Stimulated activated CD4-positive, alpha-beta T cell treated with anti-CD3 and anti-CD28 coated beads, Interleukin-4, amount 100 ng/mL, for 1 hour (primary cell): ENCODE measurements around the gene CTTNBP2NL.
"Not testable (repeated sequence)": the region's sequence is repeated elsewhere in the genome, so short reads cannot be mapped to it uniquely, and the experiment has no call there.

Experiments used
- DNase-seq: peaks from one replicate; pipeline ENCODE4 v3.0.0-alpha.2; 2020

The CTTNBP2NL gene

DNA sequence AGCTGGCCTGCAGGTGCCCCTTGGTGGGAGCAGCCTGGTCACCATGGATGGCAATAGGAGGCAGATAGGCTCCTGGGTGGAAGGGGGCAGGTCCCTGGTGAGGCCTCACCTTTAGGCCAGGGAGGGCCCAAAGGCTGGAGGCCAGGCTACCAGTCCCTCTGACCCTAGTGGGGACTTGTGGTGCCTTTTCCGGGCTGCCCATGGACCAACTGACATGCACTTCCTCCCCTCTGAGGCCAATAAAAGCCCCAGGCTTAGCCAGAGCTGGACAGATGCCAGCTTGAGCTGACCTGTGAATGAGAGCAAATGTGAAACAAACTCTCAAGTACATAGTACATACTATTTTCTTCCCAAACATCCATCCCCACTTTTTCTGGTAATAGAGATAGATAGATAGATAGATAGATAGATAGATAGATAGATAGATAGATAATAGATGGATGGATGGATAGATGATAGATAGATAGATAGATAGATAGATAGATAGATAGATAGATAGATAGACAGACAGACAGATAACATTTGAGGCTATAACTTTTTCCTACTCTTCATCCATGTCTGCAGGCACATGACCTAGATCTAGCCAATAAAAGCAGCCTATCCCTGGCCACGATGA lies 9.2 kb upstream of the CTTNBP2NL start:
- no peak for DNase-seq

DNA sequence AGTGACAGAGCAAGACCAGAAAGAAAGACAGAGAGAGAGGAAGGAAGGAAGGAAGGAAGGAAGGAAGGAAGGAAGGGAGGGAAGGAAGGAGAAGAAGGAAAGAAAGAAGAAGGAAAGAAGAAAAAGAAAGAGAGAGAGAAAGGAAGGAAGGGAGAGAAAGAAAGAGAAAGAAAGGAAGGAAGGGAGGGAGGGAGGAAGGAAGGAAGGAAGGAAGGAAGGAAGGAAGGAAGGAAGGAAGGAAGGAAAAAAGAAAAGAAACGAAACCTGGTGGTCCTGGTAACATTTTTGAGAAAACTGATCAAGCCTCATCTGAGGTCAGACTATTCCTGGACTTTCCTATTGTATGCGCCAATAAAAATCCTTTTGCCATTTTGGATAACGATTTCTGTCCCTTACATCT lies 8.2 kb upstream of the CTTNBP2NL start:
- no peak for DNase-seq

DNA sequence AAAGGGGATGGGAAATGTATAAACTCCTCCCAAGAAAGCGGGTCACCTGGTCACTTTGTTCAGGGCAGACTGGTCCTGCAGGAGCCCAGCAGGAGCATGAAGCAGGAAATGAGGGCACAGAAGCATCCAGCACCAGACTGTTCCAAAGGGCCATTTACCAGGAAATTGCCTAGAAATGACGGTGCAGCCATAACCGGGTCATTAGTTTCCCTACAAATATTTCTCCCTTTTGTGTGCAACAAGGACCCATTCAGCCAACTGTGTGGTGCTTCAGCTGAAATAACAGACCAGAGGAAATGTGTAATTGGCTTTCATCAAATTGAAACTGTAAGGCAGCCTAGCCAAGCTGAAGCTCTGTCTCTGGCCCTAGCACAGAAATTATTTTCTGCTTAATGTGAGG lies 7.6 kb upstream of the CTTNBP2NL start:
- no peak for DNase-seq

DNA sequence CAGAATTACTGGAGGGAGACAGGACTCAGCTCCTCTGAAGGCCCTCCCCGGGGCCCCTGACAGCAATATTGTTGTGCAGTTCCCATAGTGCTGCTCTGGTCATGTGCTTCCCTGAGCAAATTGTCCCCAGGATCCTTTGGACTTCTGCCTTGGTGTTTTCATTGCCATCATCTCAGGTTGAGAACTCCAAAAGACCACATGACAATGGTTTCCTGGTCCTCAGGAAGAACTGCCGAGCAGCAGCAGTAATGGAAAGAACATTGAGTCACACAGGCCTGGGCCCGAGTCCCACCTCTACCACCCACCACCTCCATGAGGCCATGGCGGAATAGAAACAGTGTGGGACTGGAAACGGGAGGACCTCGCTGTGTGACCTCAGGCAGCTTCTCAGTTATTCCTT lies 6.3 kb upstream of the CTTNBP2NL start:
- DNase-seq, result no peak

DNA sequence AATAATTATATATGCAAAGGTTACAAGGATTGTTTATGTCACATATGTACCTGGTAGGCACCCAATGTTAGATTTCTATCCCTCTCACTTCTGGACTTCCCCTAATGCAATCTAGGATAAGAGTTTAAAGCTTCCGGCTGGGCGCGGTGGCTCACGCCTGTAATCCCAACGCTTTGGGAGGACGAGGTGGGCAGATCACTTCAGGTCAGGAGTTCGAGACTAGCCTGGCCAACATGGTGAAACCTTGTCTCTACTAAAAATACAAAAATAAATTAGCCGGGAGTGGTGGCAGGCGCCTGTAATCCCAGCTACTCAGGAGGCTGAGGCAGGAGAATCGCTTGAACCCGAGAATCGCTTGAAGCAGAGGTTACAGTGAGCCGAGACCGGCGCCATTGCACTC lies 5.7 kb upstream of the CTTNBP2NL start:
- not testable (repeated sequence) for DNase-seq

DNA sequence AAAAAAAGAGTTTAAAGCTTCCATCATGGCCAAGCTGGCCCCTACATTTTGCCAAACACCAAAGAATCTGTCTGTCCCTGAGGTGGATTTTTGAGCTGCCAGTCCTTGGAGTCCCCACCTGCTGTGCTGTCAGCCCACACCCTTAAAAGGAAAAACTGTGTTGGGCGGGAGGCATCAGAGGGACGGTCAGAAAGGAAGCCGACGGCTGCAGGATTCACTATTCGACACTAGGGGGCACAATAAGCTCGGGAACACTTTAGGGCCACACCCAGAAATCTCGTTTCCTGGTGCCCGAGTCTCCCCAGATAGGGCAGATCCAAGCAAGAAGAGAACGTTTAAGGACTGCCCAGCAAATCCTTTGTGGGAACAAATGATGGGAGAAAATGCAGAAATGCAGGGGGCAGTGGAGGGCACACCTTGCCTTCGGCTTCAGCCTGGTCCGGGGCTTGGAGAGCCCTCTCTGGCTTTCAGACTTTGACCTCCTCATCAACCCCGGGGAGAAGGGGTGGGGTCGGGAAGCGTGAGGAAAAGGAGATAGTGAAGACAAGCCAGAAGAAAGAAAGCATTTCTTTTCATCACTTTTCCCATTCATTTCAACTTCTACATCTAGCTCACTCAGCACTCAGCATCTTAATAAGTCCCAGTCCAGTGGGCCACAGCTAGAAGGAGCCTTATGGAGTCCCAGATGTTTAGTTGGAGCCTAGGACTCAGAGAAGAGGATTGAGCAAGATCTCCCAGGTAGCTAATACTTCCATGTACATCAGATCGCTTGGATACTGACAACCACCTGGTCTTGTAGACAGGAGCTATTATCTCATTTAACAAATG lies 5.0 kb upstream of the CTTNBP2NL start:
- peak; percentile 67 for DNase-seq

DNA sequence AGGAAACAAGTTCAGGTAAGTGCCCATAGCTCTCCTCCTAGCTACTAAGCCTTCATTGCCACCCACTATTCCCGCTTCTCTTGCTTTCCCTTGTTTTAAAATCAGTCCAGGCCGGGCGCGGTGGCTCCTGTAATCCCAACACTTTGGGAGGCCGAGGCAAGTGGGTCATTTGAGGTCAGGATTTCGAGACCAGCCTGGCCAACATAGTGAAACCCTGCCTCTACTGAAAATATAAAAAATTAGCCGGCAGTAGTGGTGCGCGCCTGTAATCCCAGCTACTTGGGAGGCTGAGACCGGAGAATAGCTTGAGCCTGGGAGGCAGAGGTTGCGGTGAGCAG lies 4.4 kb upstream of the CTTNBP2NL start:
- no peak for DNase-seq

DNA sequence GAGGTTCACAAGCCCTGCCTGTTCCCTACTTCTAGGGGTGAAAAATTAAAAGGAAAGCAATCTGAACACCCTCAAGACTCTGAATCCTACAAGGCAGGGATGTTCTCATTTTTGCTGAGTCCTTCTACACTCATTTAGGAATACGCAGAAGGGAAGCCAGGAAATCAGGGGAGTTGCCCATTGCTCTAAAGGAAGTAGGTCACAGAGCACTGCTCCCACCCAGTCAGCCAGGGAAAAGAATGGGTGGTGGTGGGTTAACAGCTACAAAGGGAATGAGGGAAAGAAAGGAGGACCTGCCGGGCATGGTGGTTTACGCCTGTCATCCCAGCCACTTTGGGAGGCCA lies 2.4 kb upstream of the CTTNBP2NL start:
- no peak for DNase-seq

DNA sequence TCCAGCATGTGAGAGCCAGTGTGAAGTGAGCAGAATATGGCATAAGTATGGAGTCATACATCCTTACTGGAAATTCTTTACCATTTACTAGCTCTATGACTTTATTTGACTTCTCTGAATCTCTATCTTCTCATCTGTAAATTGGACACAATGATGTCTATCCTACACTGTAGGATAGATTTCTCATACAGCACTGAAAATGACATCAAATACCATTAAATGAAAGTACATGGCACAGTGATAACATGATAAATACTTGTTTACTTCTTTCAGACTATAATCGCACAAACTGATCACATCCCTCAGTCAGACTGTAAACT lies 1.3 kb upstream of the CTTNBP2NL start:
- DNase-seq, result no peak

DNA sequence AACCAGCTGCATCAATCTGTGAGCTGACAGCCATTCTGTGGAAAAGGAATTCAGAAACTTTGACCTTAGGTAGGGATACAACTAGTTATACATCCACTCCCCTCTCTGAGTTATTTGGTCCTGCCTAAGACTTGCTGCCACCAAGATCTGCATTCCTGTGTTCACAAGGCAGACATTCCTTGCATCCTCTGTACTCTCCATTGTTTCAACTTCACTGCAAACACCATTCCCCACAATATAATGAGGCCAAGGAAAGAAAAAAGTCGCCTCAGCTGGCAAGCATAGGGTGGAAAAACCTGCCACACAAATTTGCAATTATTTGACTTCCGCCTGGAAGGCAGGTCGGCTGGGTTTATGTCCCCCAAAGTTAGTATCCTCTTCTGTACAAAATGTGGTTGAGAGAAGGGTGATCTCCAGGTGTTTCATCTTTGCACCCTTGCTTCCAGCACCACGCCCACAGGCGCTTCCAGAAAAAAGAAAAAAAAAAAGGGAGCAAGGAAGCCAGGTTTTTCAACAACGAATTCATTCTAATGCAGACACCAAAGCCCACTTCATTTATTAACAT lies 676 bp upstream of the CTTNBP2NL start:
- no peak for DNase-seq

DNA sequence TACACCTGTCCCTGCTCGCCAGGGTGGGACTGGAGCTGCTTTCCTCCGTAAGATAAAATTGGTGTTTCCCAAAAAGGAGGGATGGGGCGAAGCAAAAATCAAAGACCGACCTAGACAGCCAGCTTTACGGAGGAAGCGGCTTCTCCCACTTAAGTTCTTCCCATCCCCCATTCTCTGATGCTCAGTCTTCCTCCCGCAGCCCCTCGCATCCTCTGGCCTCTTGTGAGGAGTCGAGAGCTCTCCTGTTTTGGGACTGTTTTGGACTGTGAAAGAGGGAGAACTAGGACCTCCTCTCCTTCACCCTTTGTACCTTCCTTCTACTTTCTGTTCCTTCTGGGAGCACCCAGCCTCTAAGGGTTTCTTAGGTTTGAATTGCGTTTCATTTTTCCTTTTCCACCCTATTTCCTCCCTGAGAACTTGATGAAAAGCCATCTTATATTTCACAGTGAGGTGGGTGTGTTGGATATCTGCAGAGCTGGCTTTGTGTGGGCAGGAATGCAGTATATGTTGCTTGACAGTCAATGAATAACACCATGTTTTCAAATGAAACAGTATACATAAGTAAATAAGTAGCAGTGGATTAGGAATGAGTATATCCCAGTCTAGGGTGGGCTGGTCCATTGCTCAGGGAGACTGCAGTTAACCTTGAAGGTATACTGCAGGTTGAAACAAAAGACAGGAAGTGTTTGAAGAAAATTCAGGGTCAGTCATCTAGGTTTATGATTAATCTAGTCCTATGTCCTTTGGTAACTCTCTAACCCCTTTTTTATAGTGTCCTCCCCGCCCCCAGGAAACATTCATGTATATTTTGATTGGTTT lies 848 bp downstream of the CTTNBP2NL start:
- no peak for DNase-seq

DNA sequence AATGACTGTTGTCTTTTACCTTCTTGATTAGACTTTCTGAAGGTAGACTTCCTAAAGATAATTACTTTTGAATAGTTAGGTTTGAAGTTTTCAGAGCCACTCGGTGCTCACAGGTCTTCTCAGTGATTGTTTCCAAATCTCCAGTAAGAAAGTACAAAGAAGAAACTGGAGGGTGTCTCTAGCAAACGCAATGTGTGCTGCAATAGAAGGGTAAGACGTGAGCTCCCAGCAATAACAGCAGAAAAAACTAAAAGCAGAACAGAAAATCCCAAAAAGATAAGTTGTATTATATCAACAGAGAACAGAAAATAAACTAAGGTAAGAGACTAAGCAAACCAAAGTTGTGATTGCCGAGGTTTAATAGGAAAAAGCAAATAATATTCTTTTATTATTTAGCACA lies 1.8 kb downstream of the CTTNBP2NL start:
- DNase-seq, result no peak

DNA sequence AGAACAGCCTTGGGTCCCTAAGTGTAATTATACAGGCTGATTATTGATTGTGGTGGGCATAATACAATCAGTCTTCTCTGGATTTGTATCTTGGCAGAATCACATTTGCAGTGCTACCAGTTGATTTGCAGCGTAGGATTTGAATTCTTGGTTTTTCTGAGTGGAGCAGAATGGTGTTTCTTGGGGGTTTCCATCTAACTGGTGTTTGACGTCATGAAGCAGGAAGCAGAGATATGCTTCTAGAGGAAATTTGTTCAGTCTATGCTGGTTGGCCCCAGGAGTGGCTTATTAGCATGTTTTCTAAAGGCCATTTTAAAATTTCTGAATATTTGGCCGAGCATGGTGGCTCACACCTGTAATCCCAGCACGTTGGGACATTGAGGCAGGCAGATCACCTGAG lies 3.4 kb downstream of the CTTNBP2NL start:
- DNase-seq, result no peak

DNA sequence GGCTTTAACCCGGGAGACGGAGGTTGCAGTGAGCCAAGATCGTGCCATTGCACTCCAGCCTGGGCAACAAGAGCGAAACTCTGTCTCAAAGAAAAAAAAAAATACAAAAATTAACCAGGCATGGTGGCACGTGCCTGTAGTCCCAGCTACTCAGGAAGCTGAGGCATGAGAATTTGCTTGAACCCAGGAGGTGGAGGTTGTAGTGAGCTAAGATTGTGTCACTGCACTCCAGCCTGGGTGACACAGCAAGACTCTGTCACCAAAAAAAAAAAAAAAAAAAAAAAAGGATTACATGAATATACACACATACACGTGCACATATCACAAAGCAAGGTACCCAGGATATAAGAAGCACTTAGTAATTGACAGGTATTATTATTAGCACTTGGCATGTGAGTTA lies 4.7 kb downstream of the CTTNBP2NL start:
- DNase-seq, result not testable (repeated sequence)

DNA sequence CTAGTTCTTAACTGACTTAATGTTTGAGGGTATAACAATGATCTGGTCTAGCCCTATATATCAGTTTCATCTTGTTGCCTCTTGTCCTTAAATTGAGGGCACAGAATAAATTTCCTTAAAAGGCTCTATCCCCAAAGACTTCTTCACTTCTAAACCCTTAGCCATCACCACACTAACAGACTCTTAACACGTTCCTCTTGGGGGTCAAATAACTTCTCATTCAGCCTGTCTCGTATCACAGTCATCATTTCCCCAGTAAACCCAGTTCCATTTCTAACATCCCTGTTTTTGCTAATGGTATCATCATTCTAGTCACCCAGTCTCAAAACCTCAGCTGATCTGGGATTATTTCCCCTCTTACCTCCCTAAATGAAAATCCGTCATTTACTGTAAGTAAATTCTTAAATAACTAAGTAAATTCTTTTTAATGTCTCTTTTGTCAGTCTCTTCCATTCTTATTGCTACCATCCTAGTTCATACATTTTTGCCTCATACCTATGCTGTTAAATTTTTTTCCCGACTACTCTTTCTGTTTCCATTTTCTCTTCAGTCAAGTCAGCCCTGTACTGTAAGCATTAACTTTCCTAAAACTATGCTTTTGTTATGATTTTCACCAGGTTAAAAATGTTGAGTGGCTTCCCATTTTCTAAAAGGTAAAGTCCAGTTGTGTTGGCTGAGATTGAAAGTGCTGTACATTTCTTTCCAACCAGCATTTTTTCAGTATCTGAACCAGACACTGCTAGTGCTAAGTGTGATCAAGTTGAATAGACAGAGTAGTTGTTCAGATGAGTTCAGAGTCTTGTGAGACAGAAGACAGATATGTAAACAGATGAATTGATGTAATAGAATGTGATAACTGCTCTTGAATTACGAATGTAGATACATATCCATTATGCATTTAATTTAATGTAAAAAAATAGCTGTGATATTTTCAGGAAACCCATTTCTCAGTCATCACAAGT lies 6.9 kb downstream of the CTTNBP2NL start:
- DNase-seq, result no peak

DNA sequence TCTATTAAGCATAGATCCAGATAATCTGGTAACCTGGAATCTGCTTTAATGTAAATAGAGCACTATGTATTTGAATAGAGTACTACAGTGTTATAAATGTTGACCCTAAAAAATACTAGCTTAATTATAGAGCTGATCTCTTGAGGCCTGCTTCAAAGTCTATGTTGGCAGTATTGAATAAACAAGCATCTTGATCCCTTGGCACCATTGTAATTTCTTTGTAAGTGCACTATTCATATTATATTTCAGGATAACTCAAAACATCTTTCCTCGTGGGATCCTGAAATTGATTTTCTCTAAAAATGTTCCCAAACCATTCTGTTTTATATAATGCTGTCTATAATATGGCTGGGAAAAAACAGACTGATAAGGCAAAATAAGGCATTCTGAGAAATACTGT lies 10.8 kb downstream of the CTTNBP2NL start:
- DNase-seq, result no peak

DNA sequence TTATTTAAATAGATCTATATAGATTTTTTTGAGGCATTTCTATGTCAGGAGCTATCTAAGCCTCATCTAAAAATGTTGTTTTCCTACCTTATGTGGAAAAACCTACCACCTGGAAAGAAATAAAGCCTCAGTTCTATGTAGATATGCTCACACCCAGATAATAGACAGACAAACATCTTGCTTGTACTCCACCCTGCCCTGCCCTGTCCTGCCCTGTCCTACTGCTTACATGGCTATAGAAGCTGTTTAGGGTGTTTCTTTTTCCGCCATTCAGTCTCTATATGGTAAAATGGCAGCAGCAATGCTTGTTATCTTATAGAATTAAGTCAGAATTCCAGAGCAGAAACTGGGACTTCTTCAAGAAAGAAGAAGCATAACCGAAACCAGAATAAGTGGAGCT lies 13.4 kb downstream of the CTTNBP2NL start:
- DNase-seq, result no peak

DNA sequence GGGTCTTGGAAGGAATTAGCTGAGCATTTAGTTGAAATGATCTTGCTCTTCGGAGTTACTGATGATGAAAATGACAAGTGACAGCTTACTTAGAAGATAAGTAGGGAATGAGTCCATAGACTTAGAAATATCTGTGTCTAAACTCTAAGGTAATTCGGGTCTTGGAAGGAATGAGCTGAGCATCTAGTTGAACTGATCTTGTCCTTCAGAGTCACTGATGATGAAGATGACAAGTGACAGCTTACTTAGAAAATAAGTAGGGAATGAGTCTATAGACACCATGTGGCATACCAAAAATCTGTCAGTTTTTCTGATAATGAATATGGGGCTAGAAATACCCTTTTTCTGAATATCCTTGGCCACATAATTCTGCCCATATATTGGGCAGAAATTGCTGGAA lies 14.7 kb downstream of the CTTNBP2NL start:
- no peak for DNase-seq

DNA sequence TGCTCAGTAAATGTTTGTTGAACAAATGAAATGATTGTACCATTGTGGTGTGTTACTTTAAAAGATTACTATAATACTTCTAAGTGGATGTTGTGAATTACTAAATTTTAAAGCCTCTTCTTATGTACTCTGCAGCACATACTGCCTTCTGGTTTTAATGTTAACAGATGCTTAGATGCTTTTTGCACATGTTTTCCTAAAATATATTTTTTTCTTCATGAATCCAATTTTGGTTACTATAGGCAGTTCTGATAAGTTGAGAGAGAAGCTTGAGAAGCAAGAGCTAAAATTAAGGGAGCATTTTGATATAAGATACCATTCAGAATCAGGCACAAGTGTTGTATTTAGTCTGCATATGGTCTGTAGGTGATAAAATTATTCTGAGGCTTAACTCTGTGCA lies 21.3 kb downstream of the CTTNBP2NL start:
- DNase-seq, result no peak

DNA sequence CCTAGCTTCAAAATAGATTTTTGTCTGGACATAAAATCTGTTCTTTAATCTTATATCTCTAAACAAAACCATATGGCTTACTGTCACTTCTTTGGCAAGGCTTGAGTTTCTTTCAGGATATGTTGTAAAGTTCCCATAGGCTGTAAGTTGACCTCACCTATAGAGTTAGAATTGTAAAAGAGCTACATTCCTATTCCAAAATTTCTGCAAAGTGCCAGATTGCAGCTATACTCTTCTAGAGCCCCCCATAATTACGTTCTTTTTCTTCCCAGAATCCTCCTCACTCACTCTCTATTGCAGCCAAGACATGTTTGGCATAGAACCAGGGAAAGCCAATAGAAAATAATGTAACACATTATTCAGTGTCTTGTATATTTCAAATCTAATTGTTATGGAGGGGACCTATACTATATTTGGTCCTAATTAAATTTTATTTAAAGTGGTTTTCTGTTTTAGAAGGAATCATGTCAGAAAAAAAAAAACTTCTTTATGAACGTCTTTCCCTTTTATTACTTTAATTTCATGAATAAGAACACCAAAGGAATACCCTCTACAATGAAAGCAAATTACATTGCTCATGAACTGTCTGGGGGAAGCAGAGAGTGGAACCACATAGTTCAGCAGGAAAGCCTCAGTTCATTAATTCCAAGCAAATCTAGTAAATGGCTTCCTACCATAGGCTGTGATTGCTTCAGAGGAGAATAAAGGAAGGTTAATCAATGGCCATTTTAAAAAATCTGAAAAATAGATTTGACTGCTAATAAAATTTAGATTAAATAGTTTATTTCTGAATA lies 22.3 kb downstream of the CTTNBP2NL start:
- no peak for DNase-seq

DNA sequence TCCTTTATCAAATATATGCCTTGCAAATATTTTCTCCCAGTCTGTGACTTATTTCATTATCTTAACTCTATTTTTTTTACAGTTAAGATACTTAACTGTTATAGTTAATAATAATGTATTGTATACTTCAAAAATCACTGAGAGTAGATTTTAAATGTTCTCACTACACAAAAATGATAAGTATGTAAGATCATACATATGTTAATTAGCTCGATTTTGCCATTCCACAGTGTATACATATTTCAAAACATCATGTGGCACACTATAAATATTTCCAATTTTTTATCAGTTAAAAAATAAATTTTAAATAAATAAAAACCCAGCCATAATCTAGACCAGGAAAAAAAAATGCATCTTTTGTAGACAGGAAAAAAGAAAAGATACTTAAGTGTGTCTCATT lies 27.2 kb downstream of the CTTNBP2NL start:
- DNase-seq, result no peak

DNA sequence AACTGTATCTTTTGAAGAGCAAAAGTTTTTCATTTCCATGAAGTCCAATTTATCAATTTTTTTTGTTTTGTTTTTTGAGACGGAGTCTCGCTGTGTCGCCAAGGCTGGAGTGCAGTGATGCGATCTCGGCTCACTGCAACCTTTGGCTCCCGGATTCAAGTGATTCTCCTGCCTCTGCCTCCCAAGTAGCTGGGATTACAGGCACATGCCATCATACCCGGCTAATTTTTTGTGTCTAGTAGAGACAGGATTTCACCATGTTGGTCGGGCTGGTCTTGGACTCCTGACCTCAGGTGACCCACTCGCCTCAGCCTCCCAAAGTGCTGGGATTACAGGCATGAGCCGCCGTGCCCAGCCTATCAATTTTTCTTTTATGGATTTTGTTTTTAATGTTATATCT lies 27.7 kb downstream of the CTTNBP2NL start:
- not testable (repeated sequence) for DNase-seq
